ENCODE measurements around the gene PHC3. TPM values are rescaled to one million over a fixed set of nuclear protein-coding genes. Genes with fewer than 3 reads are reported as not detected.
"Not testable (repeated sequence)": the region's sequence is repeated elsewhere in the genome, so short reads cannot be mapped to it uniquely, and the experiment has no call there.

PHC3 gene
- total RNA-seq = 26.7 TPM

- ATAC-seq = peak; percentile 91
Measured at GRCh38 chr3:170180908-170181885, at the start of gene PHC3. Gene PHC3, minus strand, starts transcription at chr3:170181733. Its CDS starts 18 bp downstream, at chr3:170181715.

- peak; percentile 29 for ATAC-seq
Measured at GRCh38 chr3:170228093-170228766, 46.7 kb upstream of the PHC3 start.

GRCh38 chr3:170226426-170226960 is 45.0 kb upstream of the PHC3 start:
- ATAC-seq = no peak

GRCh38 chr3:170225166-170225565 is 43.6 kb upstream of the PHC3 start:
- ATAC-seq = no peak

- ATAC-seq = peak; percentile 59
Measured at GRCh38 chr3:170222647-170223541, 41.4 kb upstream of the PHC3 start.

- ATAC-seq = peak; percentile 99
Measured at GRCh38 chr3:170221924-170222646, 40.6 kb upstream of the PHC3 start, which contains the start of gene PRKCI. Gene PRKCI, plus strand, starts transcription at chr3:170222424. Its CDS starts 246 bp downstream, at chr3:170222670.

- no peak for ATAC-seq
Measured at GRCh38 chr3:170220871-170221270, 39.3 kb upstream of the PHC3 start.

- no peak for ATAC-seq
Measured at GRCh38 chr3:170219850-170220249, 38.3 kb upstream of the PHC3 start.

GRCh38 chr3:170211668-170212067 is 30.1 kb upstream of the PHC3 start:
- no peak for ATAC-seq

GRCh38 chr3:170207717-170208116 is 26.2 kb upstream of the PHC3 start:
- ATAC-seq = no peak

GRCh38 chr3:170206164-170206762 is 24.7 kb upstream of the PHC3 start:
- not testable (repeated sequence) for ATAC-seq

- no peak for ATAC-seq
Measured at GRCh38 chr3:170205302-170205701, 23.8 kb upstream of the PHC3 start.

- no peak for ATAC-seq
Measured at GRCh38 chr3:170204509-170204908, 23.0 kb upstream of the PHC3 start.

- ATAC-seq = no peak
Measured at GRCh38 chr3:170204023-170204472, 22.5 kb upstream of the PHC3 start.

GRCh38 chr3:170203457-170203856 is 21.9 kb upstream of the PHC3 start:
- no peak for ATAC-seq

- no peak for ATAC-seq
Measured at GRCh38 chr3:170201527-170201926, 20.0 kb upstream of the PHC3 start.

- ATAC-seq = no peak
Measured at GRCh38 chr3:170200987-170201386, 19.5 kb upstream of the PHC3 start.

GRCh38 chr3:170196833-170197232 is 15.3 kb upstream of the PHC3 start:
- peak; percentile 89 for ATAC-seq

GRCh38 chr3:170195759-170196158 is 14.2 kb upstream of the PHC3 start:
- not testable (repeated sequence) for ATAC-seq

- no peak for ATAC-seq
Measured at GRCh38 chr3:170189398-170190256, 8.1 kb upstream of the PHC3 start.

Data from esophagus mucosa (tissue), 1 donor.